Measurements from ENCODE around the gene RPL5. TPM values are rescaled to one million over a fixed set of nuclear protein-coding genes. Genes with fewer than 3 reads are reported as not detected.

RPL5 gene
- total RNA-seq, 1 donor from 2014 or later, result 711 TPM

DNA sequence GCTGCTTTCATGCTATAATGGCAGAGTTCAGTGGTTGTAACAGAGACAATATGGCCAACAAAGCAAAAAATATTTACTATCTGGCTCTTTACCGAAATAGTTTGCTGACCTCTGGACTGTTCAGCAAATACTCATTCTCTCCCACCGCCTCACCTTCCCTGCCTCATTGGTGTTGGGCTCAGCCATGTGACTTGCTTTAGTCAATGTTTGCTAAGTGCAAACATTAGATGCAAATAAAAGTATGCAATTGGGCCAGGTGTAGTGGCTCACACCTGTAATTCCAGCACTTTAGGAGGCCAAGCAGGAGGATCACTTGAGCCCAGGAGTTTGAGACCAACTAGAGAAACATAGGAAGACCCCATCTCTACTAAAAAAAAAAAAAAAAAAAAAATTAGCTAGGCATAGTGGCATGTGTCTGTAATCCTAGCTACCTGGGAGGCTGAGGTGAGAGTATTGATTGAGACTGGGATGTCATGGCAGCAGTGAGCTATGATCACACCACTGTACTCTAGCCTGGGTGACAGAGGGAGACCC lies 55.1 kb downstream of the RPL5 start:
- no peak overlapping the region for H3K4me3 ChIP-seq
- DNase-seq (no peak), ATAC-seq (peak; percentile 63)
- H3K9me3 ChIP-seq, result no peaks in the 10 kb centered on the region
- H3K27me3 ChIP-seq, result no peaks in the 10 kb centered on the region
- intact Hi-C loops (cut with DNase I), result no loop called here
- H3K4me1 ChIP-seq, result no peaks in the 10 kb centered on the region
- H3K36me3 ChIP-seq, result no peaks in the 10 kb centered on the region
- H3K27ac ChIP-seq, result no peak overlapping the region
- no peak for TF ChIP-seq CTCF (IDR thresholded peaks at IDR 0.05)

- no peak for ATAC-seq
- H3K27ac ChIP-seq, result no peak overlapping the region
Observed at GRCh38 chr1:92887465-92887864, 55.6 kb downstream of the RPL5 start.

More at GRCh38 chr1:92887465-92887864, 55.6 kb downstream of the RPL5 start:
- no peak overlapping the region for H3K4me3 ChIP-seq
- H3K4me1 ChIP-seq, result no peaks in the 10 kb centered on the region
- no peaks in the 10 kb centered on the region for H3K36me3 ChIP-seq
- TF ChIP-seq CTCF (IDR thresholded peaks at IDR 0.05), result no peak
- intact Hi-C loops (cut with DNase I), result no loop called here
- H3K27me3 ChIP-seq, result no peaks in the 10 kb centered on the region
- no peak for DNase-seq
- no peaks in the 10 kb centered on the region for H3K9me3 ChIP-seq

Other genes with a start within 250 kb of the RPL5 start
- gene EVI5, start 46.9 kb upstream of the RPL5 start, total RNA-seq, result 43.7 TPM
- 4.6 TPM for gene DIPK1A, start 129.4 kb downstream of the RPL5 start, total RNA-seq
- 26.3 TPM for gene MTF2, start 247.2 kb downstream of the RPL5 start, total RNA-seq